SK-N-MC (cell line): ENCODE measurements around the gene SRRT.
A peak's percentile ranks its signal among the peaks of the same experiment; 100 is the strongest.

ENCODE experiments used
- DNase-seq: peaks from one replicate; pipeline ENCODE4 v3.0.0-alpha.2; 2011; ENCODE audit warnings: low read depth, low spot score
- H3K27ac ChIP-seq: fragments of 200-600 bp; sonication (generic); 2 replicates; pipeline ENCODE4 v1.5.1; 2016; ENCODE audit warnings: mixed run types
- H3K36me3 ChIP-seq: fragments of 200-600 bp; sonication (generic); 2 replicates; pipeline ENCODE4 v1.6.1; 2017; ENCODE audit warnings: antibody characterized with exemption, low read length, mixed read lengths; ENCODE audit not compliant: insufficient read depth
- H3K4me3 ChIP-seq: fragments of 200-600 bp; sonication (generic); 2 replicates; pipeline ENCODE4 v1.5.1; 2016
- H3K9ac ChIP-seq: fragments of 200-600 bp; sonication (generic); 2 replicates; pipeline ENCODE4 v1.8.0; 2017; ENCODE audit warnings: mixed run types, mixed read lengths; ENCODE audit not compliant: insufficient read length
- H3K9me3 ChIP-seq: fragments of 200-600 bp; sonication (generic); 2 replicates; pipeline ENCODE4 v1.6.1; 2017; ENCODE audit warnings: low read depth, mild to moderate bottlenecking, antibody characterized with exemption, low read length, moderate library complexity, mixed read lengths
- EZH2 ChIP-seq: fragments of 200-600 bp; sonication (generic); IDR thresholded peaks from one replicate; pipeline ENCODE4 v1.6.1; 2017; ENCODE audit warnings: antibody characterized with exemption
- FOXP2 ChIP-seq: optimal IDR thresholded peaks from 2 replicates; pipeline ENCODE3; 2011; ENCODE audit warnings: mild to moderate bottlenecking, moderate library complexity; ENCODE audit not compliant: insufficient read depth; ENCODE audit errors: extremely low read length, control extremely low read depth
- POLR2AphosphoS5 ChIP-seq: IDR thresholded peaks from 2 replicates; pipeline ENCODE4 v1.6.1; 2012; ENCODE audit warnings: mild to moderate bottlenecking, low read depth, low read length, borderline replicate concordance

SRRT gene

GRCh38 chr7:100888291-100888987, 13.5 kb downstream of the SRRT start:
- DNase-seq: no peak
- Histone ChIP-seq H3K9me3 (no peaks in the 10 kb centered on the region), H3K4me3 (peak overlapping the region; percentile 90), H3K27ac (no peak overlapping the region; the same call in 1 of the 2 replicates), H3K36me3 (peaks cover 56% of the 10 kb centered on the region), H3K9ac (peak overlapping the region; percentile 95)
- no peak; the same call in 1 of the 2 replicates for TF ChIP-seq POLR2AphosphoS5
- TF ChIP-seq FOXP2: no peak
- no peak for TF ChIP-seq EZH2

GRCh38 chr7:100888988-100889750, 14.3 kb downstream of the SRRT start, which contains the start of gene UFSP1:
Gene UFSP1, minus strand, starts transcription at chr7:100889715. Its CDS starts 444 bp downstream, at chr7:100889271.
- Histone ChIP-seq H3K27ac (peak within 1 kb of the TSS; percentile 76), H3K9ac (peak within 1 kb of the TSS; percentile 95), H3K36me3 (peaks cover 49% of the 10 kb centered on the region), H3K9me3 (no peaks in the 10 kb centered on the region), H3K4me3 (peak within 1 kb of the TSS; percentile 90)
- no peak for DNase-seq
- no peak; the same call in 1 of the 2 replicates for TF ChIP-seq POLR2AphosphoS5
- no peak for TF ChIP-seq FOXP2
- TF ChIP-seq EZH2: no peak

GRCh38 chr7:100890653-100891567, 16.0 kb downstream of the SRRT start:
- no peak overlapping the region for H3K27ac ChIP-seq
- TF ChIP-seq FOXP2: no peak
- no peak for TF ChIP-seq POLR2AphosphoS5
- no peak overlapping the region for H3K4me3 ChIP-seq
- no peak overlapping the region for H3K9ac ChIP-seq
- H3K9me3 ChIP-seq: no peaks in the 10 kb centered on the region
- no peak for DNase-seq
- peaks cover 31% of the 10 kb centered on the region for H3K36me3 ChIP-seq

- TF ChIP-seq FOXP2 (no peak), EZH2 (no peak), POLR2AphosphoS5 (no peak)
- Histone ChIP-seq H3K27ac (no peak overlapping the region), H3K4me3 (no peak overlapping the region), H3K36me3 (peaks cover 23% of the 10 kb centered on the region), H3K9ac (no peak overlapping the region), H3K9me3 (no peaks in the 10 kb centered on the region)
- no peak for DNase-seq
These were observed 16.8 kb downstream of the SRRT start for GRCh38 chr7:100891568-100892247.

- Histone ChIP-seq H3K27ac (no peak overlapping the region), H3K4me3 (no peak overlapping the region), H3K9ac (no peak overlapping the region), H3K36me3 (peaks cover 14% of the 10 kb centered on the region), H3K9me3 (no peaks in the 10 kb centered on the region)
- no peak for TF ChIP-seq FOXP2
- TF ChIP-seq EZH2: no peak
- TF ChIP-seq POLR2AphosphoS5: no peak
- no peak for DNase-seq
These were observed 17.7 kb downstream of the SRRT start for GRCh38 chr7:100892364-100893317.

- peaks cover 6% of the 10 kb centered on the region for H3K36me3 ChIP-seq
- H3K9ac ChIP-seq: no peak overlapping the region
- no peak overlapping the region for H3K27ac ChIP-seq
- H3K9me3 ChIP-seq: no peaks in the 10 kb centered on the region
- H3K4me3 ChIP-seq: no peak overlapping the region
- TF ChIP-seq POLR2AphosphoS5: no peak
- TF ChIP-seq FOXP2: no peak
- no peak for DNase-seq
These were observed 18.5 kb downstream of the SRRT start for GRCh38 chr7:100893318-100893895.
